HCT116 (cell line): ENCODE measurements around the gene ZNF83. TPM values are rescaled to one million over a fixed set of nuclear protein-coding genes. Genes with fewer than 3 reads are reported as not detected.

Source experiments
- ATAC-seq: fragments of 200-7000 bp; cut with Tn5 transposase; 2 replicates; pipeline ENCODE4 v1.9.1; 2020; ENCODE audit warnings: mild to moderate bottlenecking, moderate library complexity
- BruUV-seq: library from RNA; stranded (reverse); fragments of 400-500 nt; replicated peaks from 2 replicates; lab custom pipeline; 2021; lab: Mats Ljungman, UMichigan
- CTCF ChIA-PET: fragments of 300-600 bp; sonication (Branson Sonifier 250); formaldehyde crosslinking; loops from one replicate; lab custom pipeline; 2021; ENCODE audit warnings: antibody characterized with exemption; lab: Charles Lee
- POLR2A ChIA-PET: fragments of 300-600, 350-600 bp; sonication (Branson Sonifier 250); formaldehyde crosslinking; loops from one replicate; lab custom pipeline; 2021; ENCODE audit warnings: antibody characterized with exemption; lab: Charles Lee
- RAD21 ChIA-PET, 2 experiments: fragments of 300-600 bp; sonication (Branson Sonifier 250); formaldehyde crosslinking; loops; one replicate each; lab custom pipeline; 2023; ENCODE audit warnings: low total read pairs in 2 of 2; ENCODE audit not compliant: uncharacterized antibody in 2 of 2, unreplicated experiment in 2 of 2, low non-redundant PET in 1 of 2; lab: Charles Lee
- DNase-seq: peaks from one replicate; pipeline ENCODE4 v3.0.0-alpha.2; 2010; ENCODE audit warnings: low read depth, low spot score
- H2AFZ ChIP-seq: fragments of 200-600 bp; shearing (Covaris generic), sonication (generic); 2 replicates; pipeline ENCODE4 v1.6.1; 2017; ENCODE audit warnings: low read depth, mixed run types, mixed read lengths, antibody characterized with exemption, low read length; ENCODE audit not compliant: poor library complexity, severe bottlenecking
- H3K27ac ChIP-seq: 2 replicates; pipeline ENCODE4 v1.5.1; 2012; ENCODE audit warnings: low read depth, low read length
- H3K27me3 ChIP-seq: fragments of 200-600 bp; sonication (generic); 2 replicates; pipeline ENCODE4 v1.6.1; 2016; ENCODE audit warnings: mixed run types, low read length, mixed read lengths; ENCODE audit not compliant: insufficient read depth
- H3K36me3 ChIP-seq, 2 experiments: fragments of 200-500 bp in 1 of 2; fragments of 200-600 bp in 1 of 2; sonication (Bioruptor generic) in 1 of 2; sonication (generic) in 1 of 2; 2 replicates each; pipeline versions ENCODE4 v1.5.1 to v1.6.1; 2014 to 2016; ENCODE audit warnings: low read length in 2 of 2, inconsistent platforms in 1 of 2, mixed read lengths in 1 of 2, mixed run types in 1 of 2; ENCODE audit not compliant: insufficient read depth in 2 of 2, control insufficient read depth in 1 of 2
- H3K4me1 ChIP-seq, 2 experiments: fragments of 200-600 bp in 1 of 2; sonication (generic) in 1 of 2; 2 replicates each; pipeline versions ENCODE4 v1.5.1 to v1.6.1; 2012 to 2017; ENCODE audit warnings: low read length in 2 of 2, inconsistent platforms in 1 of 2, mild to moderate bottlenecking in 1 of 2, mixed read lengths in 1 of 2, mixed run types in 1 of 2, moderate library complexity in 1 of 2; ENCODE audit not compliant: insufficient read depth in 2 of 2, control insufficient read depth in 1 of 2
- H3K4me2 ChIP-seq: fragments of 200-600 bp; sonication (generic); 2 replicates; pipeline ENCODE4 v1.6.1; 2017; ENCODE audit warnings: mixed run types, low read length, mixed read lengths
- H3K4me3 ChIP-seq, 2 experiments: fragments of 200-600 bp in 1 of 2; sonication (generic) in 1 of 2; replicated peaks in 1 of 2; 2 replicates each; pipeline ENCODE4 v1.5.1; 2011 to 2016; ENCODE audit warnings: low read length in 2 of 2, control low read depth in 1 of 2, low read depth in 1 of 2, mild to moderate bottlenecking in 1 of 2, mixed read lengths in 1 of 2, mixed run types in 1 of 2
- H3K79me2 ChIP-seq: fragments of 200-600 bp; sonication (generic); 2 replicates; pipeline ENCODE4 v1.6.1; 2017; ENCODE audit warnings: mild to moderate bottlenecking, mixed run types, low read length, moderate library complexity, mixed read lengths; ENCODE audit not compliant: insufficient read depth
- H3K9ac ChIP-seq: fragments of 200-600 bp; sonication (generic); 2 replicates; pipeline ENCODE4 v1.6.1; 2016; ENCODE audit warnings: low read length, mixed read lengths
- H3K9me2 ChIP-seq: fragments of 200-600 bp; sonication (generic), shearing (Covaris generic); 2 replicates; pipeline ENCODE4 v1.6.1; 2017; ENCODE audit warnings: mixed run types, mild to moderate bottlenecking, moderate library complexity; ENCODE audit not compliant: insufficient read depth
- H3K9me3 ChIP-seq, 2 experiments: fragments of 200-500 bp in 1 of 2; fragments of 200-600 bp in 1 of 2; sonication (Bioruptor generic) in 1 of 2; sonication (generic) in 1 of 2; 2 replicates each; pipeline ENCODE4 v1.6.1; 2014 to 2017; ENCODE audit warnings: low read length in 2 of 2, mixed read lengths in 2 of 2, inconsistent platforms in 1 of 2, low read depth in 1 of 2, mild to moderate bottlenecking in 1 of 2, mixed run types in 1 of 2, moderate library complexity in 1 of 2; ENCODE audit not compliant: control insufficient read depth in 1 of 2, insufficient read depth in 1 of 2
- H4K20me1 ChIP-seq: fragments of 200-600 bp; sonication (generic), shearing (Covaris generic); 2 replicates; pipeline ENCODE4 v1.6.1; 2017; ENCODE audit warnings: mixed run types, mild to moderate bottlenecking, moderate library complexity; ENCODE audit not compliant: insufficient read depth
- ATF3 ChIP-seq: IDR thresholded peaks from 2 replicates; pipeline ENCODE4 v1.6.1; 2012
- CEBPB ChIP-seq: IDR thresholded peaks from 2 replicates; pipeline ENCODE4 v1.6.1; 2012; ENCODE audit warnings: low read depth
- CTCF ChIP-seq, 3 experiments: fragments of 200-600 bp in 1 of 3; sonication (generic) in 1 of 3; IDR thresholded peaks in 2 of 3; conservative IDR thresholded peaks in 1 of 3; 2 replicates each; pipeline ENCODE4 v1.5.1; 2012 to 2017; ENCODE audit warnings: low read depth in 2 of 3, low read length in 2 of 3, antibody characterized with exemption in 1 of 3, borderline replicate concordance in 1 of 3, control low read depth in 1 of 3, mild to moderate bottlenecking in 1 of 3, mixed read lengths in 1 of 3, mixed run types in 1 of 3, moderate library complexity in 1 of 3; ENCODE audit not compliant: insufficient read depth in 1 of 3
- EZH2 ChIP-seq: fragments of 200-600 bp; sonication (generic); IDR thresholded peaks from 2 replicates; pipeline ENCODE4 v1.6.1; 2017; ENCODE audit warnings: antibody characterized with exemption, mixed run types
- REST ChIP-seq: IDR thresholded peaks from 2 replicates; pipeline ENCODE4 v1.6.1; 2012; ENCODE audit warnings: low read depth
- SP1 ChIP-seq: IDR thresholded peaks from 2 replicates; pipeline ENCODE4 v1.6.1; 2012; ENCODE audit warnings: low read depth
- SRF ChIP-seq: IDR thresholded peaks from 2 replicates; pipeline ENCODE4 v1.6.1; 2012; ENCODE audit warnings: low read depth
- TCF7L2 ChIP-seq: IDR thresholded peaks from 2 replicates; pipeline ENCODE4 v1.7.0; 2011; ENCODE audit warnings: borderline replicate concordance, inconsistent platforms; ENCODE audit not compliant: insufficient read depth, insufficient read length; ENCODE audit errors: extremely low read depth
- YY1 ChIP-seq: IDR thresholded peaks from 2 replicates; pipeline ENCODE4 v1.6.1; 2011; ENCODE audit warnings: low read length, low read depth, moderate library complexity, mild to moderate bottlenecking; ENCODE audit not compliant: insufficient replicate concordance; ENCODE audit errors: extremely low read depth
- ZNF274 ChIP-seq: fragments of 200-500 bp; sonication (Bioruptor generic); IDR thresholded peaks from 2 replicates; pipeline ENCODE4 v1.6.1; 2014; ENCODE audit warnings: mild to moderate bottlenecking, low read depth, low read length, inconsistent platforms
- intact Hi-C: fragments of 100-400 bp; cut with micrococcal nuclease; formaldehyde crosslinking; loops from 2 replicates; pipeline ENCODE4 v1.10.0; 2022
- total RNA-seq: library from RNA; stranded (reverse); gene quantifications from one replicate; pipeline ENCODE4 v1.2.1, GENCODE V29; 2021; ENCODE audit not compliant: unreplicated experiment

The ZNF83 gene
- total RNA-seq, 1 experiment from 2014 or later: 34.2 TPM

GRCh38 chr19:52626915-52627314, 11.2 kb downstream of the ZNF83 start (continued):
- TF ChIP-seq REST (no peak), SRF (no peak), CEBPB (no peak), ATF3 (no peak)

- intact Hi-C loops: no loop called here
- H3K9me2 ChIP-seq: no peaks in the 10 kb centered on the region
- H3K9ac ChIP-seq: no peak overlapping the region
- POLR2A ChIA-PET: no interaction called here
- H3K27ac ChIP-seq: no peak overlapping the region
- TF ChIP-seq TCF7L2 (no peak), YY1 (no peak), ZNF274 (no peak), EZH2 (no peak), SP1 (no peak), ATF3 (no peak), CTCF (IDR thresholded peaks at IDR 0.05 in 2 of 3, conservative IDR thresholded peaks at IDR 0.05 in 1 of 3; ENCODE audit: borderline replicate concordance in 1 of 3, insufficient read depth in 1 of 3, low read depth in 2 of 3, low read length in 2 of 3) (no peak)
- no peaks in the 10 kb centered on the region for H4K20me1 ChIP-seq
- DNase-seq (no peak), ATAC-seq (no peak)
- H3K4me3 ChIP-seq: no peak overlapping the region
- no peaks in the 10 kb centered on the region for H3K9me3 ChIP-seq
- BruUV-seq: no TSS peak
- no peaks in the 10 kb centered on the region for H3K4me1 ChIP-seq
- CTCF ChIA-PET: no interaction called here
- no peaks in the 10 kb centered on the region for H3K27me3 ChIP-seq
- H3K79me2 ChIP-seq: no peaks in the 10 kb centered on the region
- RAD21 ChIA-PET: no interaction called here
- no peak overlapping the region for H3K4me2 ChIP-seq
- H3K36me3 ChIP-seq: peaks cover 0 to 13% of the 10 kb centered on the region in 2 experiments; a peak in 1 of 4 replicates
- H2AFZ ChIP-seq: no peak overlapping the region
Measured at GRCh38 chr19:52622261-52622660, 15.9 kb downstream of the ZNF83 start.
